ENCODE data around the gene GOLM1. TPM values are rescaled to one million over a fixed set of nuclear protein-coding genes. Genes with fewer than 3 reads are reported as not detected.
"Not testable (repeated sequence)": the region's sequence is repeated elsewhere in the genome, so short reads cannot be mapped to it uniquely, and the experiment has no call there.

The GOLM1 gene
- total RNA-seq, 1 experiment from 2014 or later = 44.4 TPM

GRCh38 chr9:86052556-86053468 lies 46.5 kb downstream of the GOLM1 start:
- DNase-seq (ENCODE audit: low read depth) = no peak
- in situ Hi-C loops (cut with HindIII; ENCODE audit: low pct_unique_long_range_greater_than_20kb, low sequenced_read_pairs) = no loop called here

GRCh38 chr9:86048018-86048742 lies 51.2 kb downstream of the GOLM1 start:
- in situ Hi-C loops (cut with HindIII; ENCODE audit: low pct_unique_long_range_greater_than_20kb, low sequenced_read_pairs); DNase-seq (ENCODE audit: low read depth): not testable (repeated sequence)

DNA sequence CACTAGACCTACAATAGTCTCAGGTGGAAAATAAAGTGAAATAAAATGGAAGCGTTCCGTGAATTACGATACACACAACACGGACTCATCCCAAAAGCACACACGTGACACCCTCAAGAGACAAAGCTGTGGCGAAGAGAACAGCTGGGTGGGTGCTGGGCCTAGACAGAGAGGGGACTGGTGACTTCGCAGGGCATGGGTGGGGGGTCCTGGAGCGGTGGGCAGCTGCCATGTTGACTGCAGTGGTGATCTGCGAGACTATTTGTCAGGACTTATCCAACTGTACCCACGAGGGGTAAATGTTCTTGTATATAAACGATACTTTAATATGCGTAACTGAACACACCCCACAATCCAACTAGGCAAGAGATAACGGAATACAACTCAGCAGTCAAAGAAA lies 52.0 kb downstream of the GOLM1 start:
- DNase-seq (ENCODE audit: low read depth) = no peak

GRCh38 chr9:86046930-86047341 lies 52.4 kb downstream of the GOLM1 start:
- in situ Hi-C loops (cut with HindIII; ENCODE audit: low pct_unique_long_range_greater_than_20kb, low sequenced_read_pairs) = no loop called here
- DNase-seq (ENCODE audit: low read depth) = no peak

More for the DNA sequence above, 52.0 kb downstream of the GOLM1 start:
- in situ Hi-C loops (cut with HindIII; ENCODE audit: low pct_unique_long_range_greater_than_20kb, low sequenced_read_pairs) = no loop called here

DNA sequence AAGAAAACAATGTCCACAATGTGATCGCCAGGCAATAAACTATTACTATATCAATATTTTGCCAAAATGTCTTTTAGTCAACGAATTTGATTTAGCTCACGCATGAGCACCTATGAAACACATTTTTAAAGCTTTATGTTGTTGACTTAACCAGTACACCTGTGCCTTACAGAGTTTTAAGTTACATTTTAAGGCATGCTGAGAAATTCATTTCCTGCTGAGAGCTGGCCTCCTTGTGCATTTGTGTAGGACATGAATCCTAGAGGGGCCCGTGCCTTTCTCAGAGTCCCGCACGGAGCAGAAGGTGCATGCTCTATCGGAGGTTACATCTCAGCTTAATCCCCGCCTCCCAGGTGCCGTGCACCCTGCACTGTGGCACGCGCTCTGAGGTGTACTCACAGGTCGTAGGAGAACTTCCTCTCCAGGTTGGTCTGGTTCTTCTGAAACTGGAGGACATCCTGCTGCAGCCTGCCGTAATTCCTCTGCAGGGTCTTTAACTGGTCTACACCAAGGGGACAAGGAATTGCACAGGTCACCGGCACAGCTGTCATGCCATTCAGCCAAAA lies 53.2 kb downstream of the GOLM1 start:
- in situ Hi-C loops (cut with HindIII; ENCODE audit: low pct_unique_long_range_greater_than_20kb, low sequenced_read_pairs) = no loop called here
- no peak for DNase-seq (ENCODE audit: low read depth)

DNA sequence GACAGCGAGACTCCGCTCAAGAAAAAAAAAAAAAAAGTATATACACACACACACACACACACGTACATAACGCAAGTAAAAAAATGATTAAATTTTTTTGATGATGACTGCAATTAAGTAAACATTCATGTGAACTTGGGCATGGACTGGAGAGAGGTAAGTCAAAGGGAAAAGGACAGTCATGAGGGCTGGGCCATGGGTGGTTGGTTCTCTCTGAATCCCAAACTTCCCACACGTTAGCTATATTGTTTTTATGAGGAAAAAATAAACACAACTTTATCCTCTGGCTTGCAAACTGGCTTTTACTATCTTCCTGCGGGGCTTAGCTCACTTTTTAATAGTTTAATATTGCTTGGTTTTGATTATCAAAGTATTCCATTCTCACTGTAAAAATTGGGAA lies 53.7 kb downstream of the GOLM1 start:
- DNase-seq (ENCODE audit: low read depth) = no peak
- in situ Hi-C loops (cut with HindIII; ENCODE audit: low pct_unique_long_range_greater_than_20kb, low sequenced_read_pairs) = no loop called here

DNA sequence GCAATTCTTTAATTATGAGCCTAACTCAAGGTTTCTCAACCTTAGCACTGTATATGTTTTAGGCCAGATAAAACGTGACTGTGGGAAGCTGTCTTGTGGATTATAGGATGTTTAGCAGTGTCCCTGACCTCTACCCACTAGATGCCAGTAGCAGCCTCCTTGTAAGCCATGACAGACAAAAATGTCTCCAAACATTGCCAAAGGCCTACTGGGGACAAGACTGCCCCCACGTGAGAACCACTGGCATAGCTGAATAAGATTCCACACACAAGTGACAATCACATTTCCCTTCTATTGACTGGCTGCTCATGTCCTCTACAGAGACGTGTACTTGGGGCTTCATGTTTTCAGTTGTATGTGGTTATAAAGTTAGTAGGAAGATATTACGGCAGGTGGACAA lies 55.4 kb downstream of the GOLM1 start:
- in situ Hi-C loops (cut with HindIII; ENCODE audit: low pct_unique_long_range_greater_than_20kb, low sequenced_read_pairs) = no loop called here
- DNase-seq (ENCODE audit: low read depth) = no peak

DNA sequence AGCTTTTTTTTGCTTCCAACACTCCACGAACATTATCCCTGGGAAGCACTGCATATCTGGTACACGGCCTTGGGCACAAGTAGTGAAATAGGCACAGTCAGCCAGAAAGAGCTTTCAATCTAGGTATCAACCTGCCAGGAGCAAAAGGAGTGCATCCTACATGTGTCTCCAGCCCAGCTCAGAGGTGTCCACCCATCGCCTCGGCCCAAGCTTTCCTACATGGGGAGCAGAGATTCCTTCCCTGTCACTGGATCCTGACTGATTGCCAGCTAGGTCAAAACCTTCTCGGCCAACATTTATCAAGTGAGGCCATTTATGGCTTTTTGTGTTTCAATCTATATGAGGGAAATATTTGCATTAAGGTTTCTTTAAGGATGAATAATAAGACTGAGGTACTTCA lies 55.8 kb downstream of the GOLM1 start:
- DNase-seq (ENCODE audit: low read depth) = no peak
- in situ Hi-C loops (cut with HindIII; ENCODE audit: low pct_unique_long_range_greater_than_20kb, low sequenced_read_pairs) = no loop called here

- no peak for DNase-seq (ENCODE audit: low read depth)
- in situ Hi-C loops (cut with HindIII; ENCODE audit: low pct_unique_long_range_greater_than_20kb, low sequenced_read_pairs) = no loop called here
These were observed 57.0 kb downstream of the GOLM1 start for GRCh38 chr9:86042199-86042978.

- in situ Hi-C loops (cut with HindIII; ENCODE audit: low pct_unique_long_range_greater_than_20kb, low sequenced_read_pairs) = no loop called here
- no peak for DNase-seq (ENCODE audit: low read depth)
These were observed 58.0 kb downstream of the GOLM1 start for GRCh38 chr9:86041311-86041741.

DNA sequence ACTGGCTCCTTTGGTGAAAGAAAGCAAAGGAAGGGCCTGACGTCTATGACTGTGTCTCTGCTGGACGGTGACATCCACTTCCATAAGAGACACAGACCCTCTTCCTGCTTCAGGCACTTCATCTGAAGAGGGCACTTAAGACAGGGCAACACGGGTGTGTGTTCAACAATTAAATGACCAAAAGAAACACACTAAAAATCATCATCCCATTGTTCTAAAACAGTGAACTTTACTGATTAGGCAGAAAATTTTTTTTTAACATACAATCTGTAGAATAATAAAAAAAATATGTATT lies 58.5 kb downstream of the GOLM1 start:
- DNase-seq (ENCODE audit: low read depth) = no peak
- in situ Hi-C loops (cut with HindIII; ENCODE audit: low pct_unique_long_range_greater_than_20kb, low sequenced_read_pairs) = no loop called here

DNA sequence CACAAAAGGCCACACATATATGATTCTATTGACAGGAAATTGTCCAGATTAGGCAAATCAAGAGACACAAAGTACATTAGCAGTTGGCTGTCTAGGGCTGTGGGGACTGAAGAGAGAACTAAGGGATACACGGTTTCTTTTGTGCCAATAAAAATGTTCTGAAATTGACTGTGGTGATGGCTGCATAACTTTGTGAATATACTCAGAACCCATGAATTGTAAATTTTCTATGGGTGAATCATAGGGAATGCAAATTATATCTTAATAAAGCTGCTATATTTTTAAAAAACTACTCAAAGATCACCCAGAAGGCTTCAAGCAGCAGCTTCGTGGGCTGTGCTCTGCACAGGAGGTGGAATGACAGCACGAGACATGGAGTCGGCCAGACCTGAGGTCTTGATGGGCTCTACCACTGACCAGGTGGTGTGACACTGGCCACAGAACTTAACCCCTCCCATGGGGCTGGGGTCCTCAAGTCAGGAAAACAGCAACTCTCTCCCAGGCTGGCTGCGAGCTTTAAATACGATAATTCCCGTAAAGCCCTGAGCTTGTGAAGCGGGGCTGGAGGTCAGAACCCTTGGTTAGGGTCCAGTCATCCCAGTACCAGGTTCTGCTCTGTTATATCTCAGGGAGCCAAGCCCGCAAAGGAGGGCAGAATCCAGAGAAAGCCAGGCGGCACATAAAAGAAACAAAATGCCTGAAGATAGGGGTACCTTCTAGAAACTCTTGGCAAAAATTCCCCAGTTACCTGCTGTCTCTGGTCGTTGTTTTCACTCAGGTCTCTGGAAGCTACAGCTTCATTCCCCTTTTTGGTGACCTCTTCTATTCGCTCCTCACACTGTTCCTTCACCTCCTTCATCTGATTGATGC lies 59.1 kb downstream of the GOLM1 start:
- DNase-seq (ENCODE audit: low read depth) = no peak
- in situ Hi-C loops (cut with HindIII; ENCODE audit: low pct_unique_long_range_greater_than_20kb, low sequenced_read_pairs) = no loop called here

GRCh38 chr9:86036555-86036954 lies 62.8 kb downstream of the GOLM1 start:
- DNase-seq (ENCODE audit: low read depth) = no peak
- in situ Hi-C loops (cut with HindIII; ENCODE audit: low pct_unique_long_range_greater_than_20kb, low sequenced_read_pairs) = no loop called here

DNA sequence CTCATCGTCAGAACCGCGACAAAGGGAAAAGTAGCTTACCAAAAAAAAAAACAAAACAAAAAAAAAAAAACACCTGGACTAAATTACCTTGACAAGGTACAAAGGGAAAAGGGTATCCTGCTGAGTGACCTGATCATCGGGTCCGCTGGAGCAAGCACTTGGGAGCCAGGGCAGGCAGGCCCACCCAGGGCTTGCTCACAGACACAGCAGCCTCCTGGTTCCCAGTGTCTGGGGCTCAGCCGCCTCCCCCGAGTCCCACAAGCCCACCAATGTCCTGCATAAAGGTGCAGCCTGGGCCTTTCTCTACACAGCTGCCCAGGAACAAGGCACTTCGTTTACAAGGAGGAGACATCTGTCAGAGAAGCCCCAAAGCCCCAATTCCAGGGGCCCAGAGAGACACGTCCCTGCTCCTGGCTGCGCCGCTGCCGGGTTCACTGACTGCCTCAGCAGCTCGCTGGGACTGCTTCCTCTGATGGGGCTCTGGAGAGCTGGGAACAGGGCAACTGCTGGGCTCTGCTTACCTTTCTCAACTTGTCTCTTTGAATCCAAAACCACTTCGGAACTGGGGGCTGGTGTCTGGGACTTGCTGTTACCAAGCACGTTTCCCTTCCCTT lies 63.4 kb downstream of the GOLM1 start:
- in situ Hi-C loops (cut with HindIII; ENCODE audit: low pct_unique_long_range_greater_than_20kb, low sequenced_read_pairs) = no loop called here
- DNase-seq (ENCODE audit: low read depth) = no peak

DNA sequence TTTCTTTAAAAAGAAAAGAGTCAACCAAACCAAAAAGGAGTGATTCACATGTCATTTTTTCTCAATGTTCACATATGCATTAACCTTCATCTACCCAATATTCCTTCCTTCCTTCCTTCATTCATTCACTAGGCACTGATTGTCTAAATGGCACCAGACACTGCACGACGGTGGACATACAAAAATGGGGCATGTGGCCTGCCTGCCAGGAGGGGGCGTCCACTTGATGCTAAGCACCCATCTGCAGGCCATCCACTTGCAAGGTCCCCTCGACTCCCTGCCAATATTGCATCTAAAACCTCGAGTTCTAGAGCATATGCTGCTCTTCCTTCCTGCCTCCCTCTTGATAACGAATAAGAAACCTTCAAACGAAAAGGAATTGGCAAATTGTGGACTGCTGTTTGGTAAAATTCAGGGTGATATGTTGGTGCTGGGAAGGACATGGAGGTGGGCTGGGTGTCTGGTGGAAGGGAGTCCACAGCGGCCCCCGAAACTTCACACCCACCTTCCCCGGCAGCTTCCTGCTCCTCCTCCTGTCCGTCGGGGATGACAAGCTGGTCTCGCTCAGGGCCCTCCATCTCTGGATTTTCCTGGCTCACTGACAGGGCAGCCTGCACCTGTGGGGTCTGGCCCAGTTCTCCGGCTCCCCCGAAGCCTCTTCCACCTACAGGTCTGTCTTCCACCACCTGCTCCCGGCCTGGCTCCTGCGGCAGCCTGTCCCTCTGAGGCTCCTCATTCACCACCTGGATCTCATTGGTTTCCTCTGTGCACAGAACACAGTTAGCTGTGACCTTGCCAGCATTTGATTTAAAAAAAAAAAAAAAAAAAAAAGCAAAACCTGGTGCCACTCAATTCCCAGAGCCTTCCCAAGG lies 64.3 kb downstream of the GOLM1 start:
- DNase-seq (ENCODE audit: low read depth) = peak; percentile 16

DNA sequence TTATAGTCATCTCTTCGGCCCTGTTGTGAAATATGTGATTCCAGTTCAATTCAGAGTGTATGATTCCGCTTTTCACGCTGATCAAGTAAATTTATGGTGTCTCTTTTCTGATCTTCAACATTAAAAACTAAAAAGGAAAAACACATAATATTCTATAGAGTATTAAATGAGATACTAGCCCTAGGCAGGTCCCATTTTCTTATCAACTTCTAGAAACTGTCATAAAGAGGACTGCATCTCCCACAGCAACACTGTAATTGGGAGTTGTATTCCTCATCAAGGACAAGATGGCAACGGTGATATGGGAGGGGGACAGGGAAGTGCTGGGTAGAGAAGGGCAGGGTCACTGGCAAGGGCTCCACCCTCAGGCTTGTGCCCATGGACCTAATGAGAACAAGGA lies 71.6 kb downstream of the GOLM1 start:
- in situ Hi-C loops (cut with HindIII; ENCODE audit: low pct_unique_long_range_greater_than_20kb, low sequenced_read_pairs) = no loop called here
- no peak for DNase-seq (ENCODE audit: low read depth)

More for the DNA sequence above, 64.3 kb downstream of the GOLM1 start:
- in situ Hi-C loops (cut with HindIII; ENCODE audit: low pct_unique_long_range_greater_than_20kb, low sequenced_read_pairs) = no loop called here
